Esophagus squamous epithelium (tissue), 4 donors: Measurements from ENCODE around the gene MICB.

Experiments
- CTCF ChIP-seq, 6 experiments: fragments of 450-650 bp in 4 of 6; fragments of 200-600 bp in 2 of 6; sonication (generic) in 2 of 6; IDR thresholded peaks; one replicate each; pipeline ENCODE4 v1.5.1; 2016 to 2019; ENCODE audit warnings: antibody characterized with exemption in 6 of 6, mild to moderate bottlenecking in 4 of 6, moderate library complexity in 4 of 6
- POLR2A ChIP-seq, 4 donors: fragments of 450-650 bp; IDR thresholded peaks; one replicate each; pipeline ENCODE4 v1.6.1; 2017; ENCODE audit warnings: antibody characterized with exemption in 4 of 4, mild to moderate bottlenecking in 4 of 4, moderate library complexity in 3 of 4

GRCh38 chr6:31546958-31547726, 49.2 kb downstream of the MICB start, which contains the start of gene NFKBIL1:
- TF ChIP-seq CTCF (IDR thresholded peaks at IDR 0.05), result peak in 1 of 6 experiments; percentile 27
- TF ChIP-seq POLR2A (IDR thresholded peaks at IDR 0.05), result peak in 2 of 4 donors; percentile 23 to 46
